Activated CD8-positive, alpha-beta T cell treated with anti-CD3 and anti-CD28 coated beads for 36 hours (primary cell): Measurements from ENCODE around the gene BEGAIN. TPM values are rescaled to one million over a fixed set of nuclear protein-coding genes. Genes with fewer than 3 reads are reported as not detected.
A peak's percentile ranks its signal among the peaks of the same experiment; 100 is the strongest.

Source experiments
- ATAC-seq: fragments of 200-7000 bp; cut with Tn5 transposase; one replicate; pipeline ENCODE4 v1.10.0; 2021; ENCODE audit warnings: mild to moderate bottlenecking, moderate library complexity
- CTCF ChIA-PET: fragments of 350-600 bp; sonication (Branson Sonifier 250); formaldehyde crosslinking; loops from one replicate; lab custom pipeline; 2021; ENCODE audit warnings: antibody characterized with exemption; lab: Charles Lee
- POLR2A ChIA-PET: fragments of 350-600 bp; sonication (Branson Sonifier 250); formaldehyde crosslinking; loops from one replicate; lab custom pipeline; 2021; ENCODE audit warnings: antibody characterized with exemption; lab: Charles Lee
- DNase-seq: peaks from one replicate; pipeline ENCODE4 v3.0.0-alpha.2; 2020
- H3K27ac Mint-ChIP-seq: one replicate; pipeline ENCODE4 v1.8.0; 2021; ENCODE audit warnings: mild to moderate bottlenecking, mixed read lengths
- H3K27me3 Mint-ChIP-seq: one replicate; pipeline ENCODE4 v1.8.0; 2021; ENCODE audit warnings: mixed read lengths
- H3K36me3 Mint-ChIP-seq: one replicate; pipeline ENCODE4 v1.8.0; 2021; ENCODE audit warnings: low read depth, mixed read lengths
- H3K4me1 Mint-ChIP-seq: one replicate; pipeline ENCODE4 v1.8.0; 2021; ENCODE audit warnings: low read depth, mixed read lengths
- H3K4me3 Mint-ChIP-seq: one replicate; pipeline ENCODE4 v1.8.0; 2021; ENCODE audit warnings: mild to moderate bottlenecking, moderate library complexity, mixed read lengths
- H3K9me3 Mint-ChIP-seq: one replicate; pipeline ENCODE4 v1.8.0; 2021; ENCODE audit warnings: mixed read lengths
- intact Hi-C: fragments of 100-400 bp; cut with micrococcal nuclease; formaldehyde crosslinking; loops from one replicate; pipeline ENCODE4 v1.10.0; 2022
- total RNA-seq, 2 experiments: library from RNA; stranded (reverse); gene quantifications; one replicate each; pipeline ENCODE4 v1.2.3, GENCODE V29; 2021
- TF ChIP-seq, protein P1 (sequence below): fragments of 200-600 bp; IDR thresholded peaks from one replicate; pipeline ENCODE4 v1.8.0; 2022; ENCODE audit warnings: antibody characterized with exemption, mild to moderate bottlenecking

Gene BEGAIN
- total RNA-seq, 2 experiments from 2014 or later = 5.5 to 6.0 TPM

DNA sequence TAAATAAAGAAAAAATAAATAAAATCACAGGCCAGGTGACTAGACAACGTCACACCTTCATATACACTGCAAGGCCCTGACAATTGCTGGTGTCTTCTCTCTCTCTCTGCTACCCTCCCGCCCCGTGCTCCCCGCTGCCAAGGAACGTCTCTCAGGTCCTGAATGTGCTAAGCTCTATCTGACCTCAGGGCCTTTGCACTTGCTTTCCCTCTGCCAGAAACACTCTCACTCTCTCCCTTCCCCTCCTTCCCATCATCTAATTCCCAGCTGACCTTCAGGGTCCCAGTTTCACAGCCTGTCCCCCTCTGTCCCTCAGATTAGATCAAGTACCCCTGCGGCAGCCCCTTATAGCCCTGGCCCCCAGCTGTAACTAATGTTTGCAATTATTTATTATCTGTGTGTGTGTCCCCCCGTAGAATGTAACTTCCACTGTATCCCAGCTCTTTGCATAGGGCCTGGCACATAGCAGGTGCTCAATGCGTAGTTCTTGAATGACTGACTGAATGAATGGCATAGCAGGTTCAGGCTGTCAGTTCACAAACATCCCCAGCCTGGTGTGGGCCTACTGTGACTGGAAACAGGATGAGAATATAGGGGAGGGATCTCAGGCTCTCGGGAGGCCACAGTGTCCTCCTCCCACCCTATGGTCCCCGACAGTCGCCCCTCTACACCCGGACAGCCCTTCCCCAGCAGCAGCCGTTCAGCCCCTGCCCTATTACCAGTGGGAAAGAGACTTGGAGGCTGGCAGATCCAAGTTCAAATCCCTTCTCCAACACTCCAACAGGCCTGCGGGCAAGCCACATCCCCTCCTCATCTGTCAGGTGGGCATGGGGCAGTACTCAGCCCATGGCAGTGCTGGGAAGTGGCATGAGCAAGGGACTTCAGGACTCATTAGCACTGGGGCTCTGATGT, 6.6 kb downstream of the BEGAIN start:
- peak; percentile 1 for DNase-seq
- CTCF ChIA-PET = no interaction called here

GRCh38 chr14:100578552-100578951, 8.7 kb downstream of the BEGAIN start:
- intact Hi-C loops = no loop called here
- Mint-ChIP-seq H3K27me3 (no peaks in the 10 kb centered on the region), H3K4me3 (no peak overlapping the region), H3K9me3 (no peaks in the 10 kb centered on the region), H3K27ac (no peak overlapping the region), H3K36me3 (no peaks in the 10 kb centered on the region), H3K4me1 (no peaks in the 10 kb centered on the region)
- ATAC-seq (no peak), DNase-seq (peak; percentile 1)
- POLR2A ChIA-PET = no interaction called here
- CTCF ChIA-PET = interaction anchor here (1.5 kb wide), 1 partner anchor 67 kb away, joined by 4 read pairs; no protein-coding TSS in a partner anchor
- TF ChIP-seq, protein P1, sequence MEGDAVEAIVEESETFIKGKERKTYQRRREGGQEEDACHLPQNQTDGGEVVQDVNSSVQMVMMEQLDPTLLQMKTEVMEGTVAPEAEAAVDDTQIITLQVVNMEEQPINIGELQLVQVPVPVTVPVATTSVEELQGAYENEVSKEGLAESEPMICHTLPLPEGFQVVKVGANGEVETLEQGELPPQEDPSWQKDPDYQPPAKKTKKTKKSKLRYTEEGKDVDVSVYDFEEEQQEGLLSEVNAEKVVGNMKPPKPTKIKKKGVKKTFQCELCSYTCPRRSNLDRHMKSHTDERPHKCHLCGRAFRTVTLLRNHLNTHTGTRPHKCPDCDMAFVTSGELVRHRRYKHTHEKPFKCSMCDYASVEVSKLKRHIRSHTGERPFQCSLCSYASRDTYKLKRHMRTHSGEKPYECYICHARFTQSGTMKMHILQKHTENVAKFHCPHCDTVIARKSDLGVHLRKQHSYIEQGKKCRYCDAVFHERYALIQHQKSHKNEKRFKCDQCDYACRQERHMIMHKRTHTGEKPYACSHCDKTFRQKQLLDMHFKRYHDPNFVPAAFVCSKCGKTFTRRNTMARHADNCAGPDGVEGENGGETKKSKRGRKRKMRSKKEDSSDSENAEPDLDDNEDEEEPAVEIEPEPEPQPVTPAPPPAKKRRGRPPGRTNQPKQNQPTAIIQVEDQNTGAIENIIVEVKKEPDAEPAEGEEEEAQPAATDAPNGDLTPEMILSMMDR = no peak

More for the DNA sequence above, 6.6 kb downstream of the BEGAIN start:
- POLR2A ChIA-PET = interaction anchor here (0.9 kb wide), 1 partner anchor 11 kb away, joined by 3 read pairs; no protein-coding TSS in a partner anchor
- TF ChIP-seq, protein P1 = no peak
- no peak overlapping the region for H3K4me3 Mint-ChIP-seq
- no peaks in the 10 kb centered on the region for H3K9me3 Mint-ChIP-seq
- no peaks in the 10 kb centered on the region for H3K27me3 Mint-ChIP-seq
- ATAC-seq = no peak
- intact Hi-C loops = no loop called here
- no peak overlapping the region for H3K27ac Mint-ChIP-seq
- no peaks in the 10 kb centered on the region for H3K36me3 Mint-ChIP-seq
- no peaks in the 10 kb centered on the region for H3K4me1 Mint-ChIP-seq

DNA sequence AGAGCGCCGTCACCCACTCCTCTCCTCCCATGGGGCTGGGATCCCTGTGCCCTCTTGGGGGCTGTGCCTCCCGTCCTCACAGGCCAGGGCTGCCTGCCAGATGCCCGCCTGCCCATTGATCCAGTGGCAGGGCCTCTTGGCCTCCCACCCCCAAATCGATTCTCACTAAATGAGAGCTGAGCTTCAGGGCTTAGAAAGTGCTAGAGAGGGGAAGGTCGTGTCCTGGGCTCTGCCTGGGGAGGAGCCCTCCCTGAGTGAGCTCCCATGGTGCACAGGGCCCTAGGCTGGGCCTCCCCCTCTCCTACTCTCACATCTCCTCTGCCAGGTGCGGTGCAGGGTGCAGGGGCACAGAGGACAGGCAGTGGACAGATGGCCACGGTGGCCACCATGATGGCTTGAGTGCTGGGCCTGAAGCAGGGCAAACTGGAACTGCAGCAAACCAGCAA, 9.2 kb downstream of the BEGAIN start:
- CTCF ChIA-PET = no interaction called here
- ATAC-seq (no peak), DNase-seq (peak; percentile 1)
- H3K27me3 Mint-ChIP-seq = no peaks in the 10 kb centered on the region
- intact Hi-C loops = no loop called here
- H3K4me3 Mint-ChIP-seq = no peak overlapping the region
- H3K36me3 Mint-ChIP-seq = no peaks in the 10 kb centered on the region
- POLR2A ChIA-PET = no interaction called here
- TF ChIP-seq, protein P1 = no peak
- no peaks in the 10 kb centered on the region for H3K4me1 Mint-ChIP-seq
- no peak overlapping the region for H3K27ac Mint-ChIP-seq
- H3K9me3 Mint-ChIP-seq = no peaks in the 10 kb centered on the region

GRCh38 chr14:100577321-100577985, 9.8 kb downstream of the BEGAIN start:
- CTCF ChIA-PET = no interaction called here
- TF ChIP-seq, protein P1 = no peak

More at GRCh38 chr14:100577321-100577985, 9.8 kb downstream of the BEGAIN start:
- H3K36me3 Mint-ChIP-seq = no peaks in the 10 kb centered on the region
- no peak overlapping the region for H3K4me3 Mint-ChIP-seq
- peaks cover 5% of the 10 kb centered on the region for H3K27me3 Mint-ChIP-seq
- DNase-seq (peak; percentile 0), ATAC-seq (no peak)
- no peak overlapping the region for H3K27ac Mint-ChIP-seq
- intact Hi-C loops = no loop called here
- peaks cover 4% of the 10 kb centered on the region for H3K4me1 Mint-ChIP-seq
- H3K9me3 Mint-ChIP-seq = no peaks in the 10 kb centered on the region
- POLR2A ChIA-PET = no interaction called here
